Activated CD8-positive, alpha-beta memory T cell treated with anti-CD3 and anti-CD28 coated beads for 1 hour (primary cell): ENCODE results near the gene AKT3.
"Not testable (repeated sequence)": the region's sequence is repeated elsewhere in the genome, so short reads cannot be mapped to it uniquely, and the experiment has no call there.

Experiments used
- DNase-seq, 2 donors: peaks; one replicate each; pipeline ENCODE4 v3.0.0-alpha.2; 2020; ENCODE audit warnings: low read depth in 1 of 2; ENCODE audit errors: extremely low read depth in 1 of 2

The AKT3 gene

DNA sequence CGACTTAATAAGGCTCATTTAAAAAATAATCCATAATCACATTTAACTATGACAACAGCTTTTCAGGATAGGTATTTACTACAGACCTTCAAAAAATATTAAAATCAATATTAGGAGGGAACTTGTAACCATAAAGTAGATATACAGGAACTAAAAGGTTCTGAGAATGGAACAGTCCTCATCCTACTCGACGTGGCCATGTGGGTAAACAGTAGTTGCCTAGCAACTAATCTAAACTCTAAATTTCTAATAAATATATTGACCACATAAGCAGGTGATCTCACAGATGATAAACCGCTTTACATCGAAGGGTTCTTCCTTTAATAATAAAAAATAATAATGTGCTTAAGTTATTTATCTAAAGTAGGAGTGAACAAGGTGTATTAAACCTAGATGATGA, 7.9 kb downstream of the AKT3 start:
- DNase-seq: no peak

DNA sequence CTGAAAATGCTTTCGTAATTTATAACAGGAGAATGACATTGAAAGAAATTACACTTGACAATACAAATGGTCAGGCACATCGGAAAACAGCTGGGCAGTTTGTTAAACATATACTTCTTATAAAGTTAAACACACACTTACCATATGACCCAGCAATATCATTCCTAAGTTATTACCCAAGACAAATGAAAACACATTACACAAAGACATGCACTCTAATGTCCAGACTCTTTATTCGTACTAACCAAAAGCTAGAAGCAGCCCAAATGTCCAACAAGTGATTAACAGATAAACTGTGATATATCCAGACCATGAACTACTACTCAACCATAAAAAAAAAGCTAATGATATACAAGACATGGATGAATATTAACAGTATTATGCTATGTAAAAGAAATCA, 8.5 kb downstream of the AKT3 start:
- DNase-seq: no peak

DNA sequence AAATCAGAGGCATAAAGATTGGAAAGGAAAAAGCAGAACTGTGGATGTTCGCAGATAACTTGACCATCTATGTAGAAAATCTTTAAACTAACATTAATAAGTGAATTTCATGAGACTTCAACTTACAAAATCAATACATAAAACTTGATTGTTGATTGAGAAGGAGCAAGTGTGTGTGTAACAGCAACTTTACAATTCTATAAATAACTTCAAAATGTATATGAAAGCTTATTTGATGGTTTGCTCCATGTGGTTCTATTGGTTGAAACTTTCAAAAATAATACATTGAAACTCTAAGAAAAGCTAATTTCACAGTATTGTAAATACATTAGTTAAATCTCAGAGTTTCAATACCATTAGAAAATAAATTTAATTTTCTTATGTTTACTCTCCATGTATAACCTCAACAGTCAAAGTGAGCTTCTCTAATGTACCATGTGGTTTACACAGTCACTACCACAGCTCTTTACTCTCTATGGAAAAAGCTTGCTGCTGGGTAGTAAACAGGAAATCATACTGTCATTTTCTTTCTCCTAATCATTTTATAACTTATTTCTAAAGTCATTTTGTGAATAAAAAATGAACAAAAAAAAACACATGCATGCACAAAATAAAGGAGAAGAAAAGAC, 12.0 kb downstream of the AKT3 start:
- DNase-seq: no peak

DNA sequence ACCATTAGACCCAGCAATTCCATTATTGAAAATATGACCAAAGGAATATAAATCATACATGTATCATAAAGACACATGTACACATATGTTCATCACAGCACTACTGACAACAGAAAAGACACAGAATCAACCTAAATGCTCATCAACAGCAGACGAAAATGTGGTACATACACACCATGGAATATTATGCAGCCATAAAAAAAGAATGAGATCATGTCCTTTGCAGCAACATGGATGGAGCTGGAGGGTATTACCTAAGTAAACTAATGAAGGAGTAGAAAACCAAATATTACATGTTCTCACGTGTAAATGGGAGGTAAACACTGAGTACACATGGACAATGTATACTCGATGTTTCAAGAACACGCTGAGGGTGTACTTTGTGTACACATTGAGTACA, 15.9 kb downstream of the AKT3 start:
- DNase-seq: no peak

DNA sequence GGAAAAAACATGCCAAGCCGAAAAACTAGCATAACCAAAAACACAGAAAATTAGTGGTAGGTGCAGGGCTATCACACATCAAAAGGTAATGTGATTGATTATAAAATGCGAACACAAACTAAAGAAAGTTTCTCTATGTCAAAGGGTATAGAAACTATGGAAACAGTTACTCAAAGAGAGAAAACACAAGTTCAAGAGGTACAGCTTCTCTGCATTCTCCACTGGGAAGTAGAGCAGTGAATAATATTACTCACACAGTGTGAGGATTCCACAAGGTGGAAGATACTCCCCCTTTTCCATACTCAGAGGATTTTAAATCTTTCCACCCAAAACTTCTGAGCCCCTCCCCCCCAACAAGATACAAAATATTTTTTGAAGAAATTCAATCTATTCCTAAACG, 18.6 kb downstream of the AKT3 start:
- DNase-seq: no peak

DNA sequence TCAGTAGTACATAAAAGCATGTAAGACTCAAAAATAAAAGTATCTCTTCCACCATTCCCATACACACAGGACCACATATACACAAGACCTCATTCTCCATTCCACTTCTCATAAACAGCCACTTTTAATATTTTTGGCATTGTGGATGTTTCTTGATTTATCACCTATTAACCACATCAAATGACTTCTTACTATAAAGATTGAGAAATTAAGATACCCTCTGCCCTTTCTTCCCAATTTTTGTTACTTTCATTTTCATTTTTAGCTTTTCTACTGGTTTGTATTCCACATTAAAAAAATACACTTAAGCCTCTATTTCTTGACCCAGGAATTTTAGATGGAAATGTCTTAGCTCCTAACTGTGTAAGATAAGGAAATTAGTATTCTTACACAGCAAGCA, 22.8 kb downstream of the AKT3 start:
- DNase-seq: no peak

DNA sequence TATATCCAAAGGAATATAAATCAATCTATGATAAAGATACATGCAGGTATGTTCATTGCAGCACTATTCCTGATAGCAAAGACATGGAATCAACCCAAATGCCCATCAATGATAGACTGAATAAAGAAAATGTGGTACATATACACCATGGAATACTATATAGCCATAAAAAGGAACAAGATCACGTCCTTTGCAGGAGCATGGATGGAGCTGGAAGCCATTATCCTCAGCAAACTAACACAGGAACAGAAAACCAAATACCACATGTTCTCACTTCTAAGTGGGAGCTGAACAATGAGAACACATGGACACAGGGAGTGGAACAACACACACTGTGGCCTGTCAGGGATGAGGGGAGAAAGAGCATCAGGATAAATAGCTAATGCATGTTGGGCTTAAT, 25.1 kb downstream of the AKT3 start:
- DNase-seq: not testable (repeated sequence)

DNA sequence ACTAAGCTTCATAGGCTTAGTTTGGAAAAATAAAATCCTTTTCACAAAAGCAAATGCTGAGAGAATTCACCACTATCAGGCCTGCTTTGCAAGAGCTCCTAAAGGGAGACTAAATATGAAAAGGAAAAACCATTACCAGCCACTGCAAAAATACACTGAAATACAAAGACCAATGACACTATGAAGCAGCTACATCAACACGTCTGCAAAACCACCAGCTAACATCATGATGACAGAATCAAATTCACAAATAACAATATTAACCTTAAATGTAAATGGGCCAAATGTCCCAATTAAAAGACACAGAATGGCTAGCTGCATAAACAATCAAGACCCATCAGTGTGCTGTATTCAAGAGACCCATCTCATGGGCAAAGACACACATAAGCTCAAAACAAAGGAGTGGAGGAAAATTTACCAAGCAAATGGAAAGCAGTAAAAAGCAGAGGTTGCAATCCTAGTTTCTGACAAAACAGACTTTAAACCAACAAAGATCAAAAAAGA, 28.8 kb downstream of the AKT3 start:
- no peak for DNase-seq

DNA sequence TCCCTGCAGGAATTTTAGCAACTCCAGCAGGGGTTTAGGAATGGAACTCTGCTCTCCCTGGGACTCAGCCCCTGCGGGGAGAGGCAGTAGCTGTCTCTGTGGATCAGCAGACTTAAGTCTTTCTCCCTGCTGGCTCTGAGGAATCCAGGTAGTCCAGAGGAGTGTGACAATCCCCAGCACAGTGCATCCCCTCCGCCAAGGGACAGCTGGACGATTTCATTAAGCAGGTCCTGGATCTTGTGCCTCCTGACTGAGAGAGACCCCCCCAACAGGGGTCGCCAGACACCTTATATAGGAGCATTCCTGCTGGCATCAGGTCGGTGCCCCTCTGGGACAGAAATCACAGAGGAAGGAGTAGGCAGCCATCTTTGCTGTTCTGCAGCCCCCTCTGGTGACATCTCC, 30.6 kb downstream of the AKT3 start:
- DNase-seq: no peak

DNA sequence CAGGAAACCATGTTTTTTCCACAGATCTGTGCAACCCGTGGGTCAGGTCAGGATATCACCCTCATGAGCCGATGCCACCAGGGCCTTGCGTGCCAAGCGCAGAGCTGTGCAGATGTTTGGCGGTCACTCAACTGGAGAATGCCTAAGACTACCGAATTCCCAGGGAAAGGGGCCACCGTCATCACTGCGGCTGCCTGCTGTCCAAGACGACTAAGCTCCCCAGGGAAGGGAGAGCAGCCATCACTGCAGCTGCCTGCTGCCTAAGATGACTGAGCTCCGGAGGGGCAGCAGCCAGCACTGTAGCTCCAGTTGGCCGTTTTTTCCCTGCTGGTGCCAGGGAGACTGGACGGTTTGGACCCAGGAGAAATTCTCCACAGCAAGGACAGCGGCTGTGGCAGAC, 31.1 kb downstream of the AKT3 start:
- DNase-seq: no peak

DNA sequence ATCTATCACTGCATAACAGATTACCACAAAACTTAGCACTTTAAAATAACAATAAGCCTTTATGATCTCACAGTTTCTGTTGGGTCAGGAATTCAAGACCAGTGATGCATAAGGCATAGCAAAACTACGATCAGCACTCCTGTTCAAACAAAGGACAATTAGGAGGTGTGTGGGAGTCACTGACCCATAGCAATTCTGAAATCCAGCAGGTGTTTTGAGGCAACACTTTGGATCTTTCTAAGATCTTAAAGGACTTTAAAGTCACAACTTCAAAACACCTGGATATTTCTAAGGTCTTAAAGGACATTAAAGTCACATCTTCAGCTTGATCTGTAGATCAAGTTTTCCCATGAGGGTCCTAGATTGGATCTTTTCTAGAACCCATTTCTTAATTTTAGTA, 35.3 kb downstream of the AKT3 start:
- no peak for DNase-seq

DNA sequence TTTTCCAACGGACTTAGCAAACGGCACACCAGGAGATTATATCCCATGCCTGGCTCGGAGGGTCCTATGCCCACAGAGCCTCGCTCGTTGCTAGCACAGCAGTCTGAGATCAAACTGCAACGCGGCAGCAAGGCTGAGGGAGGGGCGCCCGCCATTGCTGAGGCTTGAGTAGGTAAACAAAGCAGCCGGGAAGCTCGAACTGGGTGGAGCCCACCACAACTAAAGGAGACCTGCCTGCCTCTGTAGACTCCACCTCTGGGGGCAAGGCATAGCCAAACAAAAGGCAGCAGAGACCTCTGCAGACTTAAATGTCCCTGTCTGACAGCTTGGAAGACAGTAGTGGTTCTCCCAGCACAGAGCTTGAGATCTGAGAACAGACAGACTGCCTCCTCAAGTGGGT, 42.7 kb downstream of the AKT3 start:
- not testable (repeated sequence) for DNase-seq

DNA sequence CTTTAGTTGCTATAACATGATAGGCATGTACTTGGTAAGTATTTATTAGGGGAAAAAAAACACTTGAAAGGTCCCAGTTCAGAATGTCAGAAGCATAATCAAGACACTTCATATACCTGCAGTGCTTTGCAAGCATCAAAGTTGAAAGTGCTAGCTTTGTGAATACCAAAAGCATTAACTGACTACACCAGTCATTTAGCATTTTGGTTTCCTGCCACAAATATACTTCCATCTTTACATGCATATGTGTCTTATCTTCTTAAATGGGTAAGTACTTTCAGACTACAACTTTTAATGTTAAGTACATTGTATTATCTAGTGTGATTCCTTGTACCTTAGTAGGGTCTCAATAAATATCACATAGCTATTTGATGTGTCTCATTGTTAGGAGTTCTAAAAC, 43.7 kb downstream of the AKT3 start:
- DNase-seq: no peak

DNA sequence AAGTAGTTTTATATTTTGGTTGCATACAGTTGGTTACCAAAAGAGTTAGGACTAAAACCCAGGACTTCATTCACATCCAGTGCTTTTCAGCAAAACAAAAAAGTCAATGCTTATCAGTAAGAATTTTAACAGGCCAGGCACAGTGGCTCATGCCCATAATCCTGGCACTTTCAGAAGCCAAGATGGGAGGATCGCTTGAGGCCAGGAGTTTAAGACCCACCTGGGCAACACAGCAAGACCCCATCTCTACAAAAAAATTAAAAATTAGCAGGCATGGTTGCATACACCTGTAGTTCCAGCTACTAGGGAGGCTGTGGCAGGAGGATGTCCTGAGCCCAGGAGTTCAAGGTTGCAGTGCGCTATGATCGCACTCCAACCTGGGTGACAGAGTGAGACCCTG, 47.3 kb downstream of the AKT3 start:
- no peak for DNase-seq

DNA sequence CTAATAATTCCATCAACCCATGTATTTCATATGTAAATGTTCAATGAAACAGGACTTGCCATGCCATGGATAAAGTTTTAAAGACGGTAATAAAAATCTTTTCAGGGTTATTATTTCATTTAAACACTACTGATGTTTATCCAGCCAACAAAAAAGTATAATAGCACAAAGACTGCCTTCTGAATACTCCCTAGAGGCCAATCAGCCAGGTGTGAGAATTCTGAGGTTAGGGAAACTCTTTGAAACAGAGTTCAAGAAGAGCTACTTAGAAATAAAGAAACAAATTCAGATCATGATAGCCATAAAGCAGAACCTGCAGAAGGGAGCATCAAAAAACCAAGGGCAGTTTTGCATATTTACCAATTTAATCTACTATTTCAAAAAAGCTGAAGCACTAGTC, 48.7 kb downstream of the AKT3 start:
- no peak for DNase-seq

DNA sequence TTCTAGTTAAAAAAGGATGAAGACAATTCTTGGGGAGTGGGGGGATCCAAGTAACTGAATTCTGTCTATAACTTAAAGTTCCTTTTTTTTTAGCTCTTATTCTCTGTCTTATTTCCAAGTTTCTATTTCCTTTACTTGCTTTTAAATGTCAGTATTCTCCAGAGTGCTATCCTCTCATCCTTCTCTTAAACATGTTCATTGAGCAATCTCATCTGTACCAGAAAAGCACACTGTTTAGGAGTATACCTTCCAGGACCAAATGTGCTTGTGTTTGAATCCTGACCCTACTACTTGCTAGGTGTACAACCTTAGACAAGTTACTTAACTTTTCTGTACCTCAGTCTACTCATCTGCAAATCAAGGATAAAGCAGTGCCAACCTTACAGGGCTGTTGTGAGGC, 50.1 kb downstream of the AKT3 start:
- DNase-seq: no peak

DNA sequence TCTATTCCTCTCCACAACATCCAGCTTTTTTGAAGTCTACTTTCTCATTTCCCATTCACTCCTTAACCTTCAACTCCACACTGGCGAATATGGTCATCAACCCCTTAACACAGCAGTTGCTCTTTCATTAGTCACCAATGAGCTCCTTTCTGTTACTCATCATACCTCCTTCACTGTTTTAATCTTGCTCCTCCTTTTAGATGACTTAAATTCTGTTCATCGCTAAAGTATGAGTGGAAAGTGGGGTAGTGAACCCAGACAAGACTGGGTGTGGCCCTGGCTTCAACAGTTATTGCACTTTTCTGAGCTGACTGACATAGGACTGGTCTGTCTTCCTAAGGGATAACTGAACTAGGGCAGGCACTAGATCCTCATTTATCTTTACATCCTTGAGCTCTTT, 51.3 kb downstream of the AKT3 start:
- DNase-seq: no peak

DNA sequence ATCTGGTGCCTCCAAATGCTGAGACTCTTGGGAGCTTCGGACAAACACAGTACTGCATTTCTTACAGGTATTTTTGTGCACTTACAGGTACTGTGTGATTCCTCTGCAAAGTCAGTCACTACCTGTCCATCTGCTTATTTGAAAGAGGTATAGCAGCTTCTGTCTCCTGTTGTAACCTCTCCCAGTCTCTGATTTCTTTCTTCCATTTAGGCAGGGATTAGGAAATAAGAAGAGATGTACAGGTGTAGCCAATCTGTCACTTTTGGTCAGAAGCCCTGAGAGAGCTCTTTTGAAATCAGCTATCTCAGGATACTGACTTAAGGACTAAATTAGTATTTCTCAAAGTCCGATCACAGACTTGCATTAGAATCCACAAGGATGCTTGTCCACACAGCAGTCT, 54.0 kb downstream of the AKT3 start:
- DNase-seq: no peak

DNA sequence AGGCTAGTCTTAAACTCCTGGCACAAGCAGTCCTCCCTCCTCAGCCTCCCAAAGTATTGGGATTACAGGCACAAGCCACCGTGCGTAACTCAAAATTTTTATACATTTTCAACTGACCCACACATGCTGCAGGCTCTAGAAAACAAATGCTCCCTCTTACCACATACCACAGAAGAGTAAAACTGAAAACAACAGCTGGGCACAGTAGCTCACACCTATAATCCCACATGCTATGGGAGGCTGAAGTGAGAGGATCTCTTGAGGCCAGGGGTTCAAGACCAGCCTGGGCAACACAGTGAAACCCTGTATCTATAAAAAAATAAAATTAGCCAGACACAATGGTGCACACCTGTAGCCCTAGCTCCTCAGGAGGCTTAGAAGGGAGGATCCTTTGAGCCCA, 56.7 kb downstream of the AKT3 start:
- DNase-seq: no peak

DNA sequence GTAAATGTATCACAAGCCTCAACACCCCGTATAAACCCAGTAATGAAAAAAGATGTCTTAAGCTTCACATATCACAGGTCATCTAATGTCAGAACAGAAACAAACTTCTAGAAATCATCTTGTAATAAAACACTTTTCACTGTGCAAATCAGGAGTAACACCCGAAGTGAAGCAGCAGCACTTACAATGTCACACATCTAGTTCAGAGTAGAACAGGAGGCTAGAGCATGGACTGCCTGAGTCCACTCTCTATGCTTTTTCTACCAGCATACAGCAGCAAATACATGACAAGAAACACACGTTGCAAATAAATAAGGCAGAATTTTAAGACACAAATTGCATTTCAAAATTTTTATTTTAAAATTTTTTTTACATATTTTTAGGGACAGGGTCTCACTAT, 57.2 kb downstream of the AKT3 start:
- no peak for DNase-seq

DNA sequence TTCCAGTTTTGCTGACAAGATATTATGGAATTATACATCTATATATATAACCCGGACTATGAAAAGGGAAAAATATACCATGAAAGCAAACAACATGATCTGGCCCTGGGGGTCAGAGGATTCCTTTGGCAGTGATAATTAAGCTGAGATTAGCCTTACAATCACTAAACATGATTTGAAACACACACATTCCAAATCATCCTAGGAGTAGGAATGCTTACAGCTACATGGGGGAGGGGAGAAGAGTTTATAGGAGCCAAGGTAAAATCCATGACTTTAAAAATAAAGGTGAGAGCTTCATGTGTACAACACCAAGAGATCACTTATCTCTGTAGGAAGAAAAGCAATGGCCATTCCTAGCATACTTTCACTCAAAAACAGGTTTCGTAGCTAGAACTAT, 57.6 kb downstream of the AKT3 start:
- no peak for DNase-seq

DNA sequence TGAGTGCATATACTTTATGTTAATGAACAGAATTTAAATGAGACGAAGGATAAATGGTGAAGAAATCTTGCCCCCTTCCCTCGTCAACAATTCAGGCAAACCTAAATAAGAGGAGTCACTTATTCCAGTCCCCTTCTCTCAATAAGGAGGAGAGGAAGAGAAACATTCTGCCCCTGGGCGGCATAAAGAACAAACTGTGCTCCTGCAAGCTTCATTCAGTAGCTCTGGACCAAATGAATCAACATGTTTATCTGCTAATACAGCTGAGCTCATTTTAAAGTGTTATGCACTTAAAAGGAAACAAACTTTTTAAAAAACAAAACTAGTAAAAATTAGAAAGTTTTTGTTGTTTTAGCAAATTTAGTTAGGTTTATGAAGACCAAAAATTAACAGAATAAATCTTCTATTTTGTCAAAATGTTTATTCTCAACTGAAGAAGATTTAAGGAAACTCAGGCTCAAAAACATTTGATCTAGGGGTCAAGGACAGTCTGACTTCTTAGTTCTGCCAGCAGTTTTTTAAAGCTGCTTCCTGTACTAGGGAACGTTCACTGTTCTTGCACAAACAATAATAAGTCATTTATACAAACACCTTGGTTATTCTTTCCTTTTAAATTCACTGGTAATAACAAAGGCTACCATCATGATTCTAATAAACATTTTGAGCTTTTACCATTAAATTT, 58.3 kb downstream of the AKT3 start:
- no peak for DNase-seq

DNA sequence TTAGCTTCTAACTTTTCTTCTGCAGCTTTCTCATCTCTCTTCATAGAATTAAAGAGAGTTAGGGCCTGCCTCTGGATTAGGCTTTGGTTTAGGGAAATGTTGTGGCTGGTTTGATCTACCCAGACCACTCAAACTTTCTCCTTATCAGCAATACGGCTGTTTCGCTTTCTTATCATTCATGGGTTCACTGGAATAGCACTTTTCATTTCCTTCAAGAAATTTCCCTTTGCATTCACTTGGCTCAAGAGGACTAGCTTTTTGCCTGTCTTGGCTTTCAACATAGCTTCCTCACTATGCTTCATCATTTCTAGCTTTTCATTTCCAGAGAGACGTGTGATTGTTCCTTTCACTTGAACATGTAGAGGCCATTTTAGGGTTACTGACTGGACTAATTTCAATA, 59.6 kb downstream of the AKT3 start:
- DNase-seq: no peak
